PC-9 (cell line): Measurements from ENCODE around the gene PPP1R37. TPM values are rescaled to one million over a fixed set of nuclear protein-coding genes. Genes with fewer than 3 reads are reported as not detected.

Source experiments
- BruUV-seq: library from RNA; stranded (reverse); fragments of 400-500 nt; replicated peaks from 2 replicates; lab custom pipeline; 2021; lab: Mats Ljungman, UMichigan
- CTCF ChIA-PET: fragments of 300-600 bp; sonication (Branson Sonifier 250); formaldehyde crosslinking; loops from one replicate; lab custom pipeline; 2022; ENCODE audit warnings: antibody characterized with exemption; lab: Charles Lee
- POLR2A ChIA-PET: fragments of 300-600 bp; sonication (Branson Sonifier 250); formaldehyde crosslinking; loops from one replicate; lab custom pipeline; 2022; ENCODE audit warnings: antibody characterized with exemption; ENCODE audit not compliant: unreplicated experiment; lab: Charles Lee
- DNase-seq, 2 experiments: peaks; one replicate each; pipeline versions ENCODE4 v3.0.0 to v3.0.0-alpha.2; 2015 to 2022; ENCODE audit warnings: mixed read lengths in 1 of 2
- H2AFZ ChIP-seq: fragments of 200-600 bp; sonication (generic); 2 replicates; pipeline ENCODE4 v1.8.1; 2017; ENCODE audit warnings: antibody characterized with exemption
- H3F3A ChIP-seq: fragments of 200-600 bp; sonication (generic); 2 replicates; pipeline ENCODE4 v1.8.1; 2017; ENCODE audit warnings: antibody characterized with exemption, mild to moderate bottlenecking, low read depth; ENCODE audit not compliant: insufficient read depth
- H3K27ac ChIP-seq: fragments of 200-600 bp; sonication (generic); 2 replicates; pipeline ENCODE4 v1.6.1; 2016; ENCODE audit warnings: mixed run types
- H3K27me3 ChIP-seq: fragments of 200-600 bp; sonication (generic); 2 replicates; pipeline ENCODE4 v1.6.1; 2016; ENCODE audit warnings: low read depth, mixed run types; ENCODE audit not compliant: insufficient read depth
- H3K36me3 ChIP-seq: fragments of 200-600 bp; sonication (generic); 2 replicates; pipeline ENCODE4 v1.6.1; 2016; ENCODE audit warnings: low read depth, mixed run types
- H3K4me1 ChIP-seq: fragments of 200-600 bp; sonication (generic); replicated peaks from 2 replicates; pipeline ENCODE4 v1.6.1; 2016; ENCODE audit warnings: mixed run types; ENCODE audit not compliant: insufficient read depth
- H3K4me2 ChIP-seq: fragments of 200-600 bp; sonication (generic); 2 replicates; pipeline ENCODE4 v1.6.1; 2017; ENCODE audit warnings: mixed run types
- H3K4me3 ChIP-seq: fragments of 200-600 bp; sonication (generic); 2 replicates; pipeline ENCODE4 v1.6.1; 2016; ENCODE audit warnings: mixed run types
- H3K79me2 ChIP-seq: fragments of 200-600 bp; sonication (generic); 2 replicates; pipeline ENCODE4 v1.6.1; 2017; ENCODE audit warnings: low read depth, mixed run types
- H3K9me2 ChIP-seq: fragments of 200-600 bp; sonication (generic); 2 replicates; pipeline ENCODE4 v1.8.1; 2017; ENCODE audit warnings: mild to moderate bottlenecking; ENCODE audit not compliant: insufficient read depth
- H3K9me3 ChIP-seq: fragments of 200-600 bp; sonication (generic); 2 replicates; pipeline ENCODE4 v1.8.1; 2016; ENCODE audit warnings: low read depth; ENCODE audit not compliant: insufficient read depth
- H4K20me1 ChIP-seq: fragments of 200-600 bp; sonication (generic); 2 replicates; pipeline ENCODE4 v1.8.1; 2017; ENCODE audit not compliant: insufficient read depth
- EZH2 ChIP-seq: fragments of 200-600 bp; sonication (generic); IDR thresholded peaks from 2 replicates; pipeline ENCODE4 v1.8.0; 2017; ENCODE audit warnings: antibody characterized with exemption, low read depth
- intact Hi-C: fragments of 100-400 bp; cut with micrococcal nuclease; formaldehyde crosslinking; loops from one replicate; pipeline ENCODE4 v1.10.0; 2022; ENCODE audit not compliant: unreplicated experiment
- total RNA-seq: library from RNA; stranded (reverse); gene quantifications from 2 replicates; pipeline ENCODE4 v1.2.3, GENCODE V29; 2021
- TF ChIP-seq, protein P1 (sequence below): fragments of 200-600 bp; sonication (generic); conservative IDR thresholded peaks from 2 replicates; pipeline ENCODE4 v1.6.1; 2017; ENCODE audit warnings: mixed run types, antibody characterized with exemption, mild to moderate bottlenecking, moderate library complexity

Gene PPP1R37
- total RNA-seq, 1 experiment from 2014 or later, result 41.1 TPM

GRCh38 chr19:45147835-45148676 is 55.1 kb downstream of the PPP1R37 start:
- Histone ChIP-seq H3K4me2 (no peak overlapping the region), H3K9me2 (no peaks in the 10 kb centered on the region), H4K20me1 (peaks cover 14% of the 10 kb centered on the region), H3K9me3 (no peaks in the 10 kb centered on the region), H3K27me3 (no peaks in the 10 kb centered on the region), H3K36me3 (no peaks in the 10 kb centered on the region), H3K27ac (no peak overlapping the region), H2AFZ (no peak overlapping the region), H3F3A (peaks cover 32% of the 10 kb centered on the region; the same call in 1 of the 2 replicates), H3K4me3 (no peak overlapping the region), H3K4me1 (peaks cover 18% of the 10 kb centered on the region), H3K79me2 (no peaks in the 10 kb centered on the region)
- TF ChIP-seq, protein P1, sequence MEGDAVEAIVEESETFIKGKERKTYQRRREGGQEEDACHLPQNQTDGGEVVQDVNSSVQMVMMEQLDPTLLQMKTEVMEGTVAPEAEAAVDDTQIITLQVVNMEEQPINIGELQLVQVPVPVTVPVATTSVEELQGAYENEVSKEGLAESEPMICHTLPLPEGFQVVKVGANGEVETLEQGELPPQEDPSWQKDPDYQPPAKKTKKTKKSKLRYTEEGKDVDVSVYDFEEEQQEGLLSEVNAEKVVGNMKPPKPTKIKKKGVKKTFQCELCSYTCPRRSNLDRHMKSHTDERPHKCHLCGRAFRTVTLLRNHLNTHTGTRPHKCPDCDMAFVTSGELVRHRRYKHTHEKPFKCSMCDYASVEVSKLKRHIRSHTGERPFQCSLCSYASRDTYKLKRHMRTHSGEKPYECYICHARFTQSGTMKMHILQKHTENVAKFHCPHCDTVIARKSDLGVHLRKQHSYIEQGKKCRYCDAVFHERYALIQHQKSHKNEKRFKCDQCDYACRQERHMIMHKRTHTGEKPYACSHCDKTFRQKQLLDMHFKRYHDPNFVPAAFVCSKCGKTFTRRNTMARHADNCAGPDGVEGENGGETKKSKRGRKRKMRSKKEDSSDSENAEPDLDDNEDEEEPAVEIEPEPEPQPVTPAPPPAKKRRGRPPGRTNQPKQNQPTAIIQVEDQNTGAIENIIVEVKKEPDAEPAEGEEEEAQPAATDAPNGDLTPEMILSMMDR, result no peak
- no peak for TF ChIP-seq EZH2
- intact Hi-C loops, result no loop called here
- ChIA-PET POLR2A (no interaction called here), CTCF (interaction anchor here (0.7 to 0.9 kb wide), 2 partner anchors 23 to 108 kb away, joined by 4 to 5 read pairs; no protein-coding TSS in a partner anchor)
- DNase-seq, result no peak
- BruUV-seq, result no TSS peak

DNA sequence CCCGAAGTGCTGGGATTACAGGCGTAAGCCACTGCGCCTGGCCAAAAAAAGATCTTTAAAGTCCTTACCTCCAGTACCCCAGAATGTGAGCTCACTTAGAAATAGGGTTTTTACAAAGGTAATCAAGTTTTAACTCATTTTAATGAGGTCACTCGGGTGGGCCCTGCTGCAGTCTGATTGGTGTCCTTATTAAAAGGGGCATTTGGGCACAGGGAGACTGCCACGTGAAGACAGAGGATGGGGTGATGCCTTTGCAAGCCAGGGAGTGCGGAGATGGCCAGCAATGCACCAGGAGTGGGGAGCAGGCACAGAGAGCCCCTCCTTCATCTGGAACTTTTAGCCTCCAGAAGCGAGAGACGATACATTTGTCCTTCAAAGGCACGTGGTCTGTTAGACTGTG is 56.1 kb downstream of the PPP1R37 start:
- CTCF ChIA-PET, result interaction anchor here (0.5 kb wide), 2 partner anchors 12 to 67 kb away, joined by 3 to 4 read pairs; no protein-coding TSS in a partner anchor
- intact Hi-C loops, result no loop called here
- no TSS peak for BruUV-seq

GRCh38 chr19:45150180-45150579 is 57.2 kb downstream of the PPP1R37 start:
- H3K27me3 ChIP-seq, result no peaks in the 10 kb centered on the region
- no peak for DNase-seq
- no peak overlapping the region for H2AFZ ChIP-seq
- no peak for TF ChIP-seq EZH2
- TF ChIP-seq, protein P1, result no peak
- H3K4me2 ChIP-seq, result peak overlapping the region; percentile 21; the same call in 1 of the 2 replicates
- no peaks in the 10 kb centered on the region for H3K79me2 ChIP-seq
- H3K9me2 ChIP-seq, result no peaks in the 10 kb centered on the region
- ChIA-PET CTCF (no interaction called here), POLR2A (interaction anchor here (0.6 kb wide), 1 partner anchor 573 kb away, joined by 5 read pairs; no protein-coding TSS in a partner anchor)
- H3K9me3 ChIP-seq, result no peaks in the 10 kb centered on the region
- H3K4me3 ChIP-seq, result no peak overlapping the region
- H3F3A ChIP-seq, result peaks cover 44% of the 10 kb centered on the region; the same call in 1 of the 2 replicates
- peaks cover 31% of the 10 kb centered on the region for H3K4me1 ChIP-seq
- peaks cover 10% of the 10 kb centered on the region; the same call in 1 of the 2 replicates for H4K20me1 ChIP-seq
- intact Hi-C loops, result loop anchor here (1.0 to 5.0 kb wide), 2 partner anchors 28 to 58 kb away; partner anchors contain the start of genes BLOC1S3, PPP1R37 and TRAPPC6A
- no TSS peak for BruUV-seq
- no peak overlapping the region for H3K27ac ChIP-seq
- no peaks in the 10 kb centered on the region for H3K36me3 ChIP-seq

More for the DNA sequence above, 56.1 kb downstream of the PPP1R37 start:
- Histone ChIP-seq H4K20me1 (peaks cover 13% of the 10 kb centered on the region; the same call in 1 of the 2 replicates), H3K4me3 (no peak overlapping the region), H3K27me3 (no peaks in the 10 kb centered on the region), H3K79me2 (no peaks in the 10 kb centered on the region), H3K4me2 (no peak overlapping the region), H3K9me2 (no peaks in the 10 kb centered on the region), H3K9me3 (no peaks in the 10 kb centered on the region), H3K4me1 (peaks cover 23% of the 10 kb centered on the region), H3F3A (peaks cover 39% of the 10 kb centered on the region; the same call in 1 of the 2 replicates), H3K36me3 (no peaks in the 10 kb centered on the region), H2AFZ (no peak overlapping the region), H3K27ac (no peak overlapping the region)
- POLR2A ChIA-PET, result interaction anchor here (0.6 kb wide), 2 partner anchors 243 to 595 kb away, joined by 3 to 5 read pairs; partner anchors contain the start of gene APOE
- no peak for TF ChIP-seq EZH2
- TF ChIP-seq, protein P1, result no peak
- DNase-seq, result no peak
